HepG2 (cell line): ENCODE measurements around the gene ZMYM3. TPM values are rescaled to one million over a fixed set of nuclear protein-coding genes. Genes with fewer than 3 reads are reported as not detected.

Experiments
- ATAC-seq: fragments of 200-7000 bp; cut with Tn5 transposase; 3 replicates; pipeline ENCODE4 v1.9.1; 2020; ENCODE audit warnings: mild to moderate bottlenecking, moderate library complexity
- BruUV-seq: library from RNA; stranded (reverse); fragments of 400-500 nt; replicated peaks from 2 replicates; lab custom pipeline; 2021; lab: Mats Ljungman, UMichigan
- CTCF ChIA-PET: fragments of 300-600 bp; formaldehyde crosslinking; extraction: SDS; loops from one replicate; lab custom pipeline; 2021; ENCODE audit warnings: low total read pairs, inconsistent platforms, low intra/inter-chr PET ratio; lab: Yijun Ruan, JAX
- POLR2A ChIA-PET: fragments of 350-600 bp; sonication (Branson Sonifier 250); formaldehyde crosslinking; loops from one replicate; lab custom pipeline; 2020; ENCODE audit warnings: antibody characterized with exemption, inconsistent platforms; lab: Yijun Ruan, JAX
- DNase-seq: peaks from one replicate; pipeline ENCODE4 v3.0.0-alpha.2; 2015; ENCODE audit warnings: low spot score
- FAIRE-seq: peaks from 3 replicates; lab custom pipeline; 2011; peaks lifted over from hg19 to GRCh38; lab: Jason Lieb, UNC
- H2AFZ ChIP-seq: one replicate; pipeline ENCODE4 v1.6.1; 2011; ENCODE audit warnings: low read length, inconsistent platforms
- H3K27ac ChIP-seq: fragments of 300-600 bp; 3 replicates; pipeline ENCODE4 v1.8.0; 2011; ENCODE audit warnings: mixed run types, mild to moderate bottlenecking, mixed read lengths, low read length, inconsistent platforms; ENCODE audit not compliant: insufficient read depth; ENCODE audit errors: extremely low read length
- H3K27me3 ChIP-seq, 2 experiments: fragments of 200-600 bp in 1 of 2; 2 replicates in 1 of 2; 3 replicates in 1 of 2; pipeline versions ENCODE4 v1.6.0 to v1.8.0; 2011; ENCODE audit warnings: low read length in 2 of 2, mild to moderate bottlenecking in 2 of 2, moderate library complexity in 2 of 2, inconsistent platforms in 1 of 2; ENCODE audit not compliant: insufficient read depth in 2 of 2, control insufficient read depth in 1 of 2
- H3K36me3 ChIP-seq, 2 experiments: fragments of 200-600 bp in 1 of 2; replicated peaks in 1 of 2; 2 replicates in 1 of 2; 3 replicates in 1 of 2; pipeline versions ENCODE4 v1.5.1 to v1.8.0; 2011; ENCODE audit warnings: low read length in 2 of 2, inconsistent platforms in 1 of 2; ENCODE audit not compliant: insufficient read depth in 2 of 2, control insufficient read depth in 1 of 2
- H3K4me1 ChIP-seq: 2 replicates; pipeline ENCODE4 v1.5.1; 2012; ENCODE audit warnings: low read length, inconsistent platforms; ENCODE audit not compliant: insufficient read depth
- H3K4me2 ChIP-seq: 2 replicates; pipeline ENCODE4 v1.6.0; 2011; ENCODE audit warnings: low read depth, low read length, inconsistent platforms
- H3K4me3 ChIP-seq, 3 experiments: fragments of 200-600 bp in 1 of 3; sonication (generic), shearing (Covaris generic) in 1 of 3; replicated peaks in 1 of 3; 2 replicates each; pipeline ENCODE4 v1.5.1; 2011 to 2016; ENCODE audit warnings: low read length in 3 of 3, inconsistent platforms in 2 of 3, low read depth in 2 of 3, mild to moderate bottlenecking in 2 of 3, control low read depth in 1 of 3, mixed read lengths in 1 of 3; ENCODE audit not compliant: insufficient read depth in 1 of 3
- H3K79me2 ChIP-seq: one replicate; pipeline ENCODE4 v1.6.1; 2011; ENCODE audit warnings: low read length, inconsistent platforms; ENCODE audit not compliant: insufficient read depth
- H3K9ac ChIP-seq: 2 replicates; pipeline ENCODE4 v1.6.0; 2011; ENCODE audit warnings: mild to moderate bottlenecking, low read depth, low read length, inconsistent platforms; ENCODE audit not compliant: insufficient read depth
- H3K9me3 ChIP-seq: 2 replicates; pipeline ENCODE4 v1.5.1; 2012; ENCODE audit warnings: mild to moderate bottlenecking, low read length
- H4K20me1 ChIP-seq: 2 replicates; pipeline ENCODE4 v1.6.0; 2011; ENCODE audit warnings: inconsistent platforms, mild to moderate bottlenecking, low read length, moderate library complexity; ENCODE audit not compliant: insufficient read depth
- ZNF138 ChIP-seq: sonication (generic); formaldehyde crosslinking; IDR thresholded peaks from 2 replicates; pipeline ENCODE4 v1.5.0; 2020; ENCODE audit warnings: mild to moderate bottlenecking, low read depth, missing genetic modification reagents
- ZNF569 ChIP-seq: sonication (generic); formaldehyde crosslinking; IDR thresholded peaks from 2 replicates; pipeline ENCODE4 v1.5.0; 2020; ENCODE audit warnings: mild to moderate bottlenecking, missing genetic modification reagents, moderate library complexity, borderline replicate concordance
- WGBS: methylation state at CpG from one replicate; pipeline ENCODE4 v1.1.6; 2017; ENCODE audit warnings: low lambda C conversion rate; 5-methylcytosine and 5-hydroxymethylcytosine counted together
- in situ Hi-C: cut with HindIII; loops from 2 replicates; pipeline ENCODE4 v1.10.0; 2017; ENCODE audit warnings: low pct_unique_long_range_greater_than_20kb; ENCODE audit not compliant: extremely low pct_ligation_motif_present
- intact Hi-C: fragments of 100-400 bp; cut with micrococcal nuclease; formaldehyde crosslinking; loops from one replicate; pipeline ENCODE4 v1.10.0; 2022; ENCODE audit not compliant: unreplicated experiment
- polyA plus RNA-seq, 8 experiments: library from polyadenylated mRNA; depleted of rRNA in 3 of 8; stranded (reverse) in 7 of 8; unstranded in 1 of 8; fragments of >200 nt; fragmentation: Illumina TruSeq in 4 of 8; extraction: Trizol in 4 of 8; gene quantifications; 2 replicates each; pipeline versions ENCODE4 v1.2.1 to v1.2.3, GENCODE V29; 2011 to 2016; ENCODE audit warnings: low read depth in 4 of 8, missing spikeins in 1 of 8, mixed read lengths in 1 of 8; ENCODE audit not compliant: insufficient read depth in 1 of 8
- total RNA-seq, 5 experiments: library from RNA; depleted of rRNA; stranded (reverse); fragments of >200 nt; fragmentation: Illumina TruSeq; extraction: Trizol; gene quantifications; 2 replicates each; pipeline ENCODE4 v1.2.3, GENCODE V29; 2016; ENCODE audit warnings: low read depth in 1 of 5
- TF ChIP-seq, protein P1 (sequence below): sonication (generic); formaldehyde crosslinking; IDR thresholded peaks from 2 replicates; pipeline ENCODE4 v1.5.1; 2020; ENCODE audit warnings: missing genetic modification reagents, mild to moderate bottlenecking, borderline replicate concordance

ZMYM3 gene
- total and polyA plus RNA-seq, 2 of the 13 experiments (the other 11 are each of a cell fraction or from before 2014, with no cell fraction given): 26.4 to 35.4 TPM

DNA sequence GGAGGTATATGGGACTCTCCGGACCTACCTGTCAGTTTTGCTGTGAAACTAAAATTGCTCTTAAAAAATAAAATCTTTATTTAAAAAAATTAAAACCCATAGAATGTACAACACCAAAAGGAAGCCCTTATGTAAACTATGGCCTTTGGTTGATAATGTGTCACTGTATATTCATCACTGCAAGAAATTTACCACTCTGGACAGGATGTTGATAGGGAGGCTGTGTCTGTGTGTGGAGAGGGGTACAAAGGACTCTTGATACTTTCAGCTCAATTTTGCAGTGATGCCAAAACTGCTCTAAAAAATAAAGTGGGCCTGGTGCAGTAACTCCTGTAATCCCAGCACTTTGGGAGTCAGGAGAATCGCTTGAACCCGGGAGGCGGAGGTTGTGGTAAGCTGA lies 2.9 kb upstream of the ZMYM3 start (continued):
- TF ChIP-seq, protein P1, sequence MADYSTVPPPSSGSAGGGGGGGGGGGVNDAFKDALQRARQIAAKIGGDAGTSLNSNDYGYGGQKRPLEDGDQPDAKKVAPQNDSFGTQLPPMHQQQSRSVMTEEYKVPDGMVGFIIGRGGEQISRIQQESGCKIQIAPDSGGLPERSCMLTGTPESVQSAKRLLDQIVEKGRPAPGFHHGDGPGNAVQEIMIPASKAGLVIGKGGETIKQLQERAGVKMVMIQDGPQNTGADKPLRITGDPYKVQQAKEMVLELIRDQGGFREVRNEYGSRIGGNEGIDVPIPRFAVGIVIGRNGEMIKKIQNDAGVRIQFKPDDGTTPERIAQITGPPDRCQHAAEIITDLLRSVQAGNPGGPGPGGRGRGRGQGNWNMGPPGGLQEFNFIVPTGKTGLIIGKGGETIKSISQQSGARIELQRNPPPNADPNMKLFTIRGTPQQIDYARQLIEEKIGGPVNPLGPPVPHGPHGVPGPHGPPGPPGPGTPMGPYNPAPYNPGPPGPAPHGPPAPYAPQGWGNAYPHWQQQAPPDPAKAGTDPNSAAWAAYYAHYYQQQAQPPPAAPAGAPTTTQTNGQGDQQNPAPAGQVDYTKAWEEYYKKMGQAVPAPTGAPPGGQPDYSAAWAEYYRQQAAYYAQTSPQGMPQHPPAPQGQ (CRISPR knock-in tag): no peak
- TF ChIP-seq ZNF569 (CRISPR knock-in tag): no peak

DNA sequence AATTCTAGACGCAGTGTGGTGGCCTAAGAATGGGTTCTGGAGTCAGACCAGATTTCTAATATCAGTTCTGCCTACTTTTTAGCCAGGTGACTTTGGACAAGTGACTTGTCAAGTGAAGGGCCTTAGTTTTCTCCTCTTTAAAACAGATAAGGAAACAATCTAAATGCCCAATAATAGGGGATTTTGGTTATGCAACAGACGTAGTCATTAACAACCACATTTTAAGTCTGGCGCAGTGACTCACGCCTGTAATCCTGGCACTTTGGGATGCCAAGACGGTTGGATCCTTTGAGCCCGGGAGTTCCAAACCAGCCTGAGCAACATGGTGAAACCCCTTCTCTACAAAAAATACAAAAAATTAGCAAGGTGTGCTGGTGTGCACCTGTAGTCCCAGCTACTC lies 2.1 kb upstream of the ZMYM3 start:
- POLR2A ChIA-PET: interaction anchor here (1.5 to 2.4 kb wide), 2 partner anchors 27 to 97 kb away, joined by 3 to 18 read pairs; partner anchors contain the start of gene NONO
- H4K20me1 ChIP-seq: no peaks in the 10 kb centered on the region
- in situ Hi-C loops (no loop called here), intact Hi-C loops (no loop called here)
- H3K27ac ChIP-seq: no peak overlapping the region
- peak overlapping the region; percentile 85; the same call in 1 of the 2 replicates for H3K4me2 ChIP-seq
- ATAC-seq: no peak
- H3K4me1 ChIP-seq: peaks cover 34% of the 10 kb centered on the region
- no peaks in the 10 kb centered on the region; a peak in 1 of 5 replicates for H3K27me3 ChIP-seq
- H3K79me2 ChIP-seq: peaks cover 18% of the 10 kb centered on the region
- DNase-seq: no peak
- H2AFZ ChIP-seq: no peak overlapping the region
- 55% methylated on average over 1 of the region's 6 CpGs for WGBS
- no peak for TF ChIP-seq ZNF138 (CRISPR knock-in tag)
- H3K9me3 ChIP-seq: no peaks in the 10 kb centered on the region
- no TSS peak for BruUV-seq
- CTCF ChIA-PET: no interaction called here
- H3K36me3 ChIP-seq: 0 out of 5 replicates have a peak, but pooled peaks cover 0 to under 1% of the 10 kb centered on the region in 2 experiments
- FAIRE-seq: no peak
- no peak overlapping the region for H3K9ac ChIP-seq
- H3K4me3 ChIP-seq: no peak overlapping the region
